Measurements from ENCODE around the gene WDR46. TPM values are rescaled to one million over a fixed set of nuclear protein-coding genes. Genes with fewer than 3 reads are reported as not detected.
"Not testable (repeated sequence)": the region's sequence is repeated elsewhere in the genome, so short reads cannot be mapped to it uniquely, and the experiment has no call there.

Gene WDR46
- total RNA-seq, 2 donors from 2014 or later = 41.3 to 47.2 TPM

DNA sequence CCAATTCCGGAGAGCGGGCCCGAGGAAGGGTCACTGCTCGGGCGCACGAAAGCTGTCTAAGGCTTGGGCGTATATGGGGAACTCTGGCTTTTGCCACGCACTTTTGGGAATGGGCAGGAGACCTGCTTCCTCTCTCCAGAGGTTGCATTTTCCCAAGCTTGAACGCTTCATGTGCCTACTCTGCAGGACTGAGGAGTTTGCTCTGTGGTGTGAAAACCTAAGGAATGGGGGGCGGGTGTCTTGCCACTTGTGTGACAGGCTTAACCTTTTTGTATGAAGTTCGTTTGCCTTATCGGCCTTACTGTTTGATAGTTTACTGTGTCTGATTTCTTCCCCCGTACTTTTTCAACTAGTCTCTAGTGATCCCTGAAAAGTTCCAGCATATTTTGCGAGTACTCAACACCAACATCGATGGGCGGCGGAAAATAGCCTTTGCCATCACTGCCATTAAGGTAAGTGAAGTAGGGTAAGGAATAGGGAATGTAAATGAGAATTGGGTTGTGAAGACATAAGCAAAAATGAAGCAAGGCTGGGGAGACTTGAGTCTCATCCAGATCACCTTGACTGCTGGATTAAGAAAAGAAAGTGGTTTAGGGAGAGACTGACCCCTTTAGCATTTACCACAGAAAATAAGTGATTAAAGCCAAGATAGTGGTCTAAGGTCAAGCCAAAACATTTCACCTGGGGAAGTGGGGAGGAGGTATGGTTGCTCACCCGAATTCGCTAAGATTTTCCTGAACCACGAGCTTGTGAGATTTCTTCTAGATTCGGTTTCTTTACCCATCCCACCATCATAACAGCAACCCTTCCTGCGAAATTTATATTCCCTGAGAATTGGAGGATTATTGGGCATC, 16.5 kb downstream of the WDR46 start:
- Histone ChIP-seq H3K36me3 (peaks cover 8% of the 10 kb centered on the region in 2 donors), H3K9me3 (no peaks in the 10 kb centered on the region), H3K4me3 (peak overlapping the region; percentile 65 to 91), H3K27ac (peak overlapping the region; percentile 83 to 93), H3K4me1 (replicated peaks) (peaks cover 28% of the 10 kb centered on the region), H3K27me3 (replicated peaks; ENCODE audit: insufficient read depth) (no peaks in the 10 kb centered on the region)
- no peak for DNase-seq (ENCODE audit: low spot score)
- TF ChIP-seq, protein P1, sequence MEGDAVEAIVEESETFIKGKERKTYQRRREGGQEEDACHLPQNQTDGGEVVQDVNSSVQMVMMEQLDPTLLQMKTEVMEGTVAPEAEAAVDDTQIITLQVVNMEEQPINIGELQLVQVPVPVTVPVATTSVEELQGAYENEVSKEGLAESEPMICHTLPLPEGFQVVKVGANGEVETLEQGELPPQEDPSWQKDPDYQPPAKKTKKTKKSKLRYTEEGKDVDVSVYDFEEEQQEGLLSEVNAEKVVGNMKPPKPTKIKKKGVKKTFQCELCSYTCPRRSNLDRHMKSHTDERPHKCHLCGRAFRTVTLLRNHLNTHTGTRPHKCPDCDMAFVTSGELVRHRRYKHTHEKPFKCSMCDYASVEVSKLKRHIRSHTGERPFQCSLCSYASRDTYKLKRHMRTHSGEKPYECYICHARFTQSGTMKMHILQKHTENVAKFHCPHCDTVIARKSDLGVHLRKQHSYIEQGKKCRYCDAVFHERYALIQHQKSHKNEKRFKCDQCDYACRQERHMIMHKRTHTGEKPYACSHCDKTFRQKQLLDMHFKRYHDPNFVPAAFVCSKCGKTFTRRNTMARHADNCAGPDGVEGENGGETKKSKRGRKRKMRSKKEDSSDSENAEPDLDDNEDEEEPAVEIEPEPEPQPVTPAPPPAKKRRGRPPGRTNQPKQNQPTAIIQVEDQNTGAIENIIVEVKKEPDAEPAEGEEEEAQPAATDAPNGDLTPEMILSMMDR (IDR thresholded peaks at IDR 0.05) = no peak
- TF ChIP-seq POLR2AphosphoS5 (IDR thresholded peaks at IDR 0.05) (no peak), POLR2A (IDR thresholded peaks at IDR 0.05) (no peak)
- WGBS = 5% methylated on average over 22 of the region's 22 CpGs
- intact Hi-C loops (cut with DNase I) = loop anchor here (2.0 kb wide), 1 partner anchor 26 kb away; the partner anchor contains the start of gene RGL2

DNA sequence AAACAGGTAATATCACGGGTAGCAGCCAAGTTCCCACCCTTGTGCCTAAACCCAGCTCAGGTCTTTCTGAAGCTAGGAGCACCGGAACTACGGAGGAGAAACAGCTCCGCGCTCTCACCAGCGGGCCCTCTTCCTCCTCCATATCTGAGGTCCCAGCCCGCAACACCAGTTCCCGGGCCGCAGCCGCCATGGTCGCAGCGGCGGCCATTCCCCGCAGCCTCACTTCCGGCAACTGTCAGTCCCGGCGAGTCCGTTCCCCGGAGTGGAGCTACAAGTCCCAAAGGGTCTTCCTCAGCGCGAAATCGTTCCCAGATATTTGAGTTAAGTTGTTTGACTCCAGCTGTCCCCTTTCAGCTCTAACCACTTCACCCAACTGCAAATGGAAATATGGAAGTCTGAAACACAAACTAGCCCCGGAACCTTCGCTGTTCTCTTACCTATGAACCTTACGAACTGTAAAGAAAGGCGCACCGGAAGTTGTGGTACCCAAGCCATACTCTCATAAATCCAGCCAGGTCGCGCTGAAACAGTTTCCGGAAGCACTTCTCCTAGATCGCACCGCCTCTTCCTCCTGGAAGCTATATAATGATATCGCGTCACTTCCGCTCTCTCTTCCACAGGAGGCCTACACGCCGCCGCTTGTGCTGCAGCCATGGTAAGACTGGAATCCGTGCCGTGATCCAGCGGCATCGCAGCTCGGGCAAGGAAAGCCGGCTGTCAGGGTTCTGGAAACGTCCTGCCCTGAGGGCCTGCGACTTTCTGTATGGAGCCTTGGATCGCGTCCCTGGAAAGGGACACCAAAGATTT, 17.4 kb downstream of the WDR46 start, which contains the start of the genes RPS18 and VPS52:
RPS18 (plus strand) TSS at position 608 of the 807 bp plus-strand sequence; CDS start at position 653, 45 bp downstream.
VPS52 (minus strand) TSS at position 409 of the 807 bp plus-strand sequence; CDS start at position 208, 201 bp downstream.
- H3K4me1 ChIP-seq (replicated peaks) = peaks cover 28% of the 10 kb centered on the region
- peak; percentile 96 for DNase-seq (ENCODE audit: low spot score)
- peak within 1 kb of the TSS; percentile 65 to 91 for H3K4me3 ChIP-seq
- peak; percentile 95 for TF ChIP-seq POLR2A (IDR thresholded peaks at IDR 0.05)
- peak; percentile 100 for TF ChIP-seq POLR2AphosphoS5 (IDR thresholded peaks at IDR 0.05)
- TF ChIP-seq, protein P1 (IDR thresholded peaks at IDR 0.05) = peak in 2 of 4 experiments; percentile 15 to 18
- 0% methylated on average over 42 of the region's 48 CpGs for WGBS
- no peaks in the 10 kb centered on the region for H3K9me3 ChIP-seq
- H3K27ac ChIP-seq = peak within 1 kb of the TSS; percentile 83 to 93
- intact Hi-C loops (cut with DNase I) = loop anchor here (2.0 kb wide), 1 partner anchor 27 kb away; the partner anchor contains the start of gene RGL2
- peaks cover 10 to 16% of the 10 kb centered on the region in 2 donors for H3K36me3 ChIP-seq
- no peaks in the 10 kb centered on the region for H3K27me3 ChIP-seq (replicated peaks; ENCODE audit: insufficient read depth)

DNA sequence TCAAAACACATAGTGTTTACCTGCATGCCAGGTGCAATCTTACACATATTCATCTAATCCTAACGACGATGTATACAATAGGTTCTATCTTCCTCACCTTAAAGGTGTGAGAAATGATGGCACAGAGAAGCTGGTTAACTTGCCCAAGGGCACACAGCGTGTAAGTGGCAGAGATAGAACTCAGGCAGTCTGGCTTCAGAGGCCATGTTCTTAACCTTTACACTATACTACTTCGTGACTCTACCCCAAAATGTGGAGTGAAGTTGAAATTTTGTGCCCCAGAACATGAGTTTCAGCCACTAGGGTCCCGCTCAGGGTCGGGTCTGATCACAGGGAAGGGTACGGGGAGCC, 17.9 kb downstream of the WDR46 start:
- peaks cover 22% of the 10 kb centered on the region for H3K4me1 ChIP-seq (replicated peaks)
- H3K36me3 ChIP-seq = peaks cover 10 to 22% of the 10 kb centered on the region in 2 donors
- H3K9me3 ChIP-seq = no peaks in the 10 kb centered on the region
- no peak for DNase-seq (ENCODE audit: low spot score)
- intact Hi-C loops (cut with DNase I) = no loop called here
- H3K27ac ChIP-seq = peak overlapping the region; percentile 83 to 93
- WGBS = 2% methylated on average over 7 of the region's 7 CpGs
- H3K4me3 ChIP-seq = peak overlapping the region; percentile 65 to 91
- no peaks in the 10 kb centered on the region for H3K27me3 ChIP-seq (replicated peaks; ENCODE audit: insufficient read depth)
- TF ChIP-seq POLR2AphosphoS5 (IDR thresholded peaks at IDR 0.05) = no peak
- TF ChIP-seq, protein P1 (IDR thresholded peaks at IDR 0.05) = no peak
- no peak for TF ChIP-seq POLR2A (IDR thresholded peaks at IDR 0.05)

DNA sequence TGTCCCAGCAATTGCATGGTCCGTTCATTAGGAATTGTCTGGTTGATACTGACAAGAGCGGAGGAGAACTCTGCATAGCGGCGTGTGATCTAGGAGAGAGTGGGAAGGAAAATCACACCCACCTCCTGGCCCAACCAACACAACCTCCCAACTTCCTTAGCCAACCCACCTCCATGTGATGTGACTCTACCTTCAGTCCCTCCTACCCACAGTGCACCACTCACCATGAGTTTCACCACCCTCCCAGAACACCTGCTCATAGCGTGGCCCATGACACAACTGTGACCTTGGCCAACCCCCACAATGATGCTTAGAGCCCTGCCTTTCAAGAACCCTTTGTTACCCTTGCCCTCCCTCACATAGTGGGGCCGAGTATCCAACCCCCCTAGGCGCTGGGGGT, 25.0 kb downstream of the WDR46 start:
- no peaks in the 10 kb centered on the region for H3K4me1 ChIP-seq (replicated peaks)
- intact Hi-C loops (cut with DNase I) = no loop called here
- DNase-seq (ENCODE audit: low spot score) = no peak
- no peak for TF ChIP-seq POLR2AphosphoS5 (IDR thresholded peaks at IDR 0.05)
- TF ChIP-seq, protein P1 (IDR thresholded peaks at IDR 0.05) = no peak
- TF ChIP-seq POLR2A (IDR thresholded peaks at IDR 0.05) = no peak
- no peaks in the 10 kb centered on the region for H3K27me3 ChIP-seq (replicated peaks; ENCODE audit: insufficient read depth)
- no peak overlapping the region for H3K4me3 ChIP-seq
- WGBS = 94% methylated on average over 7 of the region's 7 CpGs
- no peaks in the 10 kb centered on the region for H3K9me3 ChIP-seq
- H3K27ac ChIP-seq = no peak overlapping the region
- H3K36me3 ChIP-seq = peaks cover 10 to 22% of the 10 kb centered on the region in 2 donors

DNA sequence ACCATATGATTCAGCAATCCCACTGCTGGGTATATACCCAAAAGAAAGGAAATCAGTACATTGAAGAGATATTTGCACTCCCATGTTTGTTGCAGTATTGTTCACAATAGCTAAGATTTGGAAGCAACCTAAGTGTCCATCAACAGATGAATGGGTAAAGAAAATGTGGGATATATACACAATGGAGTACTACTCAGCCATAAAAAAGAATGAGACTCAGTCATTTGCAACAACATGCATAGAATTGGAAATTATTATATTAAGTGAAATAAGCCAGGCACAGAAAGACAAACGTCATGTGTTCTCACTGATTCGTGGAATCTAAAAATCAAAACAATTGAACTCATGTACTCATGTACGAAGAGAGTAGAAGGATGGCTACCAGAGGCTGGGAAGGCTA, 26.5 kb downstream of the WDR46 start:
- H3K27ac ChIP-seq; H3K27me3 ChIP-seq (replicated peaks; ENCODE audit: insufficient read depth); H3K9me3 ChIP-seq; H3K4me1 ChIP-seq (replicated peaks); intact Hi-C loops (cut with DNase I); H3K4me3 ChIP-seq; DNase-seq (ENCODE audit: low spot score): not testable (repeated sequence)
- peaks cover 2 to 14% of the 10 kb centered on the region in 2 donors for H3K36me3 ChIP-seq
- WGBS = 95% methylated on average over 3 of the region's 3 CpGs
